Left cardiac atrium (tissue), 4 donors: ENCODE results near the gene AMBRA1. TPM values are rescaled to one million over a fixed set of nuclear protein-coding genes. Genes with fewer than 3 reads are reported as not detected.
A peak's percentile ranks its signal among the peaks of the same experiment; 100 is the strongest.

ENCODE experiments used
- ATAC-seq, 2 donors: fragments of 200-7000 bp; cut with Tn5 transposase; one replicate each; pipeline ENCODE4 v1.9.1; 2020; ENCODE audit warnings: mild to moderate bottlenecking in 2 of 2, moderate library complexity in 2 of 2
- DNase-seq: peaks from one replicate; pipeline ENCODE4 v3.0.0-alpha.2; 2020
- intact Hi-C, 2 donors: fragments of 100-400 bp; cut with DNase I; formaldehyde crosslinking; loops; one replicate each; pipeline versions ENCODE4 v1.14.1 to v1.15.1; 2022 to 2023
- total RNA-seq, 2 donors: library from RNA; stranded (reverse); fragmentation: NEBNext Ultra II Directional; extraction: Animal tissue kit (Norgen Biotek cat#: 25700); gene quantifications; one replicate each; pipeline ENCODE4 v1.2.1, GENCODE V29; 2021
- donor health status: DM: no; HTN: yes; CAD: no.
- donor health status: DM: no; HTN: yes; CAD: no; lungs with severe emphysema.
- donor health status: DM: yes; HTN: yes; CAD: no.
- donor health status: Dilated cardiomyopathy.

The AMBRA1 gene
- total RNA-seq, 2 donors from 2014 or later: 14.9 to 20.1 TPM

DNA sequence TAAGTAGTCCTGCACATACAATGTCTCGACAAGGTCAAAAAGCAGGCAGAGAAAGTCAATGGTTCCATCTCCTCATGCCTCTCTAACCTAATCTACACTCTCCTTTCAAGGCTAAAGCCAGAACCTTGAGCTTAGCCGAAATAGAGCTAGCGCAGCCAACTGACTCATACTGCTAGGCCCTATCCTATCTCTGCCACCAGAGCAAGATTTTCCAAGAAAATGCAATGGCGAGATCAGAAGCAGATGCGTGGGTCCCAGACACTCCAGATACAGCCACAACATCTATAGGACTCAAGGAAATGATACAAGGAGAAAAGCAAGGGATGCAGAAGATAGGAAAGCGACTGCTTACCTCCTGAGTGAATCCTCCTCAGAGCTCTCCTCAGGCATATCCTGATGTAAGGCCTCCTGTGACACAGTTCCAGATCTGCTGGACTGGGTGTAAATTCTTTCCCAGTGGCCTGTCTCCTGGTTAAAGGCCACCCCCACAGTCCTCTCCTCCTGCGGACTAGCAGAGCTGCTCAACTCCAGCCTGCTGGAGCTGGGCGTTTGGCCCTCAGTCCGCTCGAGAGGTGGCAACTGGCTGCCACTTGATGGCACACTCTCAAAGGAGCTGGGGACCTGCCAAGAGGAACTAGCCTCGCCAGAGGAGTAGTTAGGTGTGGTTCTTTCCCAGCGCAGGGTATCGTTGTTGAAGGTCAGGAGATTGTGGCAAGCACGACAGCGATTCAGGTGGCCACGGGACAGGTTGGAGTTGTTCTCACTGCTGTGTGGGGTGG lies 52.0 kb downstream of the AMBRA1 start:
- peak; percentile 40 for DNase-seq
- peak; percentile 53 to 58 for ATAC-seq
- intact Hi-C loops: no loop called here

DNA sequence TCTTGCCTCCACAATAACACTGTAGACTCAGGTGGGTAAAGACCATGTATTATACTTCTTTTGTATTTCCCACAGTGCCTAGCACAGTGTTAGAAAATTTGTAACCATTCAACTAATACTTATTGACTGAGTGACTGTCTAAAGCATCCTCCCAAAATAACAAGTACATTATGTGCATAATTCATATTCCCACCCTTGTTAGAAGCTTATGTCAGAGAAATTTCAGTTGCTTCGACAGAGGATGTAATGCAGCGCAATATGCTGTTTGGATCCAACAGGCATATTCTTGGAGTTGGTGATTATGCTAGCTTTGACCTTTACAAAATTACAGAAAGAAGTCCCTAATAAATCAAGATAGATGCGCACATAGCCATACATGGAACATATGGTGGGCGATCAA lies 53.0 kb downstream of the AMBRA1 start:
- intact Hi-C loops: no loop called here
- DNase-seq (no peak), ATAC-seq (no peak)

DNA sequence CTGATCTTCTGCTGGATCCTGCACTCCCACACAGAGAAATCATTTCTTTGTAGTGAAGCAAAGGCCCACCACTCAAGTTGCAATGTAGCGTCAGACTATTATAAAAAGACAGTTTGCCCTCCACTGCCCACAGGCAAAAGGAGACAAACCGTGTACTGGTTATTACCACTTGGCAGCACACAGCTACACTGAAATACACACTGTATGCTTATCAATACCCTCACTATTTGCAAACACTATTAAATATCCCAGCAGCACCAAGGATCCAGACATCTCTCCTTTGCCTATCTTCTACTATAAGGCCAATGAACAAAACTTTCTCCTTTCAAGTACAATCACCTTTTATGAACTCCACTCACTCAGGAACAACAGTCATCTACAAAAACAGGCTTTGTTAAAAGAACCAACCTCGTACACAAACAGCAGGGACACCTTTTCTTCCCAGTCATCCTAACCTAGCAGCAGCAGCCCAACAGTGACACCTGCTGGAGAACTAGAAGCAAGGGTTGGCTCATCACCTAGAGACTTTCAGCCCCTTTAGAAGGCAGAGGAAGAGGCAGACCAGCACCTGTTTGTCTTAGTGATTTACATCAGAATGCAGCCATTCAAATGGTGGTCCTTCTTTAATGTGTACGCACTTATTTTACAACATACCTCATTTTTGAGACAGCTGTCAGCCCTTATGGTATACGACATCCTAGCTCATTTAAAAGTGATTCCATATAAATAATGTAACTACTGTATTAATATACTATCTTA lies 56.1 kb downstream of the AMBRA1 start:
- peak; percentile 69 to 78 for ATAC-seq
- peak; percentile 58 for DNase-seq
- intact Hi-C loops: loop anchor here (2.0 to 5.0 kb wide), 2 partner anchors 147 to 150 kb away; partner anchors contain the start of gene CHRM4 (in 1 of the 2)

DNA sequence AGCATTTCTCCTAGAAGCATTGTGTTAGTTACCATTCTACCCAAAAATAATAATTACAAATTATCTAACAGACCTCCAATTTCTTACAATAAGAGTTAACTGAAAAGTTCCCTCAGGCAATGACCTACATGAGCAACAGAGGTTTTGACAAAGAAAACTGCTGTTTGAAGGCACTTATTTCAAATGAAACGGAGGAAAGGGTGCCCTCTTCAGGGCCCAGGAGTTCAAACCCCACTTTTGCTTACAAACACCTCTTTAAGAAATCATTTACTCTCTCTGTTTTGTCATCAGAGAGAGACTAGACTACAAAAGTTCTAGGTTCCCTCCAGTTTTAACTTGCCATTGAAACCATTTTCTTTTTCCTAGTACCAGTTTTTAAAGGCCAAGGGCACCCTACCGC lies 56.7 kb downstream of the AMBRA1 start:
- intact Hi-C loops: loop anchor here in 1 of 2 donors (5.0 kb wide), 1 partner anchor 150 kb away; no protein-coding TSS in a partner anchor
- ATAC-seq (no peak), DNase-seq (no peak)

DNA sequence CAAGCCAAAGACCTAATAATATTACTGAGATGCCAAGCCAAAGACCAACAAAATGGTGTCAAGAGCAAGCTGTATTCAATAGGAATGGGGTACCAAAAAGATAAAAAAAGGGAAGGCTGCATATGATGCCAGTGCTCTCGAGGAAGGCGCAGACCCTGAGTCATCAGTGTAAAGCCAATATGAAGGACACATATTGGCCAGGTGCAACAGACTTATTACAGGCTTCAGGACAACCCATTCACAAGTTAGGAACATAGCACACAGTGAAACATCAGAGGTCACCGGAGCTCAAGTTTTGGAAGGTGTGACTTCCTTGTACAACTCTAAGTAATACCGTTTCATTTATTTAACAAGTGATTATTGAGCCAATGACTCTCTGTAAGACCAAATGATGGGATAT lies 58.1 kb downstream of the AMBRA1 start:
- intact Hi-C loops: loop anchor here in 1 of 2 donors (5.0 kb wide), 1 partner anchor 148 kb away; no protein-coding TSS in a partner anchor
- DNase-seq (no peak), ATAC-seq (no peak)

DNA sequence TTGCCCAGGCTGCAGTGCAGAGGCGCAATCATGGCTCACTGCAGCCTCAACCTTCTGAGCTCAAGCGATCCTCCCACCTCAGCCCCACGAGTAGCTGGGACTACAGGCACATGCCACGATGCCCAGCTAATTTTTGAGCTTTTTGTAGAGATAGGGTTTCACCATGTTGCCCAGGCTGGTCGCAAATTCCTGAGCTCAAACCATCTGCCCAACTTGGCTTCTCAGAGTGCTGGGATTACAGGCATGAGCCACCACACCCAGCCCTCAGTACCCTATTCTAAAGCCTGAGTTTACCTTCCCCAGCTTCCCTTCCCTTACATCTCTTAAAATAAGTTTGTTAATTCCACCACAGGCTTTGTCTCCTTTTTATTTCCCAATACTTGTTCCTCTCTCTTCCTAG lies 59.1 kb downstream of the AMBRA1 start:
- intact Hi-C loops: loop anchor here in 1 of 2 donors (5.0 kb wide), 1 partner anchor 147 kb away; no protein-coding TSS in a partner anchor

DNA sequence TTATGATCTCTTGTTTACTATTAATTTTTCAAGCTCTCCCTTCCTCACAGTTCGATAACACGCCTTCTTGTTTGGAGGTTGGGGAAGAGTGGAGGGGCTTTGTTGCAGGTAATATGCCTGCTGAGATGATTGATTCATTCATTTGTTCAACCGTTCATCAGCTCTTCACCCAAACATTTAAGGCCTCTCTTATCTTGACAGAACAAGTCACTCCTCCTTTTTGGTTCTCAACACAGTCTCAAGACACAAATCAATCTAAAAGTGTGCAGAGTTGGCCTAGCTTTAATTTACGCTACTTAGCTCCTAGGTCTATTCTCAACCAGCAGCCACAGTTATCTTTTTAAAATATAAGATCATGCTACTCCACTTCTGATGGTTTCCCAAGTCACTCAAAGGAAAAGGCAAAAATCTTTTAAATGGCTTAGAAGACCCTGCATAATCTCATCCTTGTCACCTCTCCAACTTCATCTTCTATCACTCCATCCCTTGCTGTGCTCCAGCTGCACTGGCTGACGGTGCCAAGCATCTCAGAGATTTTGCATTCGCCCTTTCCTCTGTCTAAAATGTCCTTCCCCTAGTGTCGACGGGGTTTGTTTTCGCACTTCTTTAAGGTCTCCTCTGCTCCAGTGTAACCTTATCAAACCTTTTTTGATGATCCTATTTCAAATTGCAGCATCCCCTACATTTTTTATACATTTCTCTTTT lies 60.3 kb downstream of the AMBRA1 start:
- intact Hi-C loops: no loop called here
- ATAC-seq (no peak), DNase-seq (no peak)

More for the DNA sequence above, 59.1 kb downstream of the AMBRA1 start:
- ATAC-seq: no peak
- no peak for DNase-seq

DNA sequence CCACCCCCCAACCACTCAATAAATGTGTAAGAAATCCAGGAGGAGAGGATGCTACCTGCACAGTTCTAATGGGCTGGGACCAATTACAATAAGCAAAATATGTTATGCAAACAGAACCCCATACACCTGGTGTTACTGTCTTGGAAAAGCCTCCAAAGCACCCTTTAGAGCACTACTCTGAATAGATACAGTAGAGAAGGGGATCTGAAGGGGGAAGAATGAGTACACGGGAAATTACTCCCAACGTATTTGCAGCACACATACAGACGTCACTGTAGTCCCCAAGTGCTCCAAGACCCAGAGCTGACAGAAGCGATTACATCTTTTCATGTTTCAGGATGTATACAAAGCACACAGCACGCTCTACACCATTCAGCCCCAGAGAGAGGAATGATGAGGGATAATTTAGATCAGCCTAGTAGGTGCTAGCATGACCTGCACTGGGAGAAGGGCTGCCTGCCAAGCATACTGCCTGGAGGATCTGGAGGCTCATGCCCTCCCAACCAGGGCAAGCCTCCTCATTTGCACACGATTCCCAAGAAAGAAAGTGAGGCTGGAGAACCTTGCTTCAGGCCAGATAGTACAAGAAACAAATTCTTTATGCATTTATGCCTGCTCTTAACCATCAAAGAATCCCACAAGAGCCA lies 63.8 kb downstream of the AMBRA1 start:
- ATAC-seq (peak in 1 of 2 donors; percentile 37), DNase-seq (no peak)
- intact Hi-C loops: loop anchor here in 1 of 2 donors (5.0 kb wide), 1 partner anchor 38 kb away; no protein-coding TSS in a partner anchor

DNA sequence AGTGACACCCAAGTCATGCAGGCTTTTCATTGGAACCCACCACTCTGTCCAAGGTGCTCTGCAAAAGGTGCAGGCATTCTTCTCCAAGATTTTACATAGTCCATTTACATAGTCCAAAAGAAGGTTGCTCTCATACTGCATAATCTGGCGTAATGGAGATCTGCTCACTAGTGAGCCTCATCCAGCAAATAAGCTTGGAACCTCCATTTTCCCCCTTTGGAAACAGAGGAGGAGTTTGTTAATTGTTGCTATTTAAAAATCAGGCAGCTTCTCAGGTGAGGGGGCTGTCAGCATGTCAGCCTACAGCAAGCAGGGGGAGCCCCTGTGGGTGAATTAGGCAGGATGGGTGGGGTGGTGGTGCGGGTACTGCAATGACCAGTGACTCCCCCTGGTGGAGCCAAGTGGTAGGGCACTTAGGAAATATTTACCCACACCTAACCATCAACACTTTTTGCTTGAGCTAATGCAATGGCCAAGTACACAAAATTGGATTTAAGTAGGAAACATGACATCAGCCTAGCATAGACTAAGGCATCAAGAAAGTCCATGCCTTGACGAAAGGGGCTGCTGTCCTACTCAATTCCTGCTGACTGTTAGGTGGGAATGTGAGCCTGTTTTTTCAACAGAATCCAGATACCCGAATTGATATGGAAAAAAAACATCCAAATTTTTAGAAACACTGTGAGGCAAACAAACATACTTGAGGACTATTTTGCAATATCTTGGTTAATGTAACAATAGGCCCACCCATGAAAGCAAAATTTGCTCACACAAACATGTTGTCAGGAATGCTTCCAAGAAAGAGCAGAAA lies 64.5 kb downstream of the AMBRA1 start:
- ATAC-seq (peak; percentile 83 to 85), DNase-seq (peak; percentile 73)
- intact Hi-C loops: loop anchor here in 1 of 2 donors (5.0 kb wide), 1 partner anchor 37 kb away; no protein-coding TSS in a partner anchor

DNA sequence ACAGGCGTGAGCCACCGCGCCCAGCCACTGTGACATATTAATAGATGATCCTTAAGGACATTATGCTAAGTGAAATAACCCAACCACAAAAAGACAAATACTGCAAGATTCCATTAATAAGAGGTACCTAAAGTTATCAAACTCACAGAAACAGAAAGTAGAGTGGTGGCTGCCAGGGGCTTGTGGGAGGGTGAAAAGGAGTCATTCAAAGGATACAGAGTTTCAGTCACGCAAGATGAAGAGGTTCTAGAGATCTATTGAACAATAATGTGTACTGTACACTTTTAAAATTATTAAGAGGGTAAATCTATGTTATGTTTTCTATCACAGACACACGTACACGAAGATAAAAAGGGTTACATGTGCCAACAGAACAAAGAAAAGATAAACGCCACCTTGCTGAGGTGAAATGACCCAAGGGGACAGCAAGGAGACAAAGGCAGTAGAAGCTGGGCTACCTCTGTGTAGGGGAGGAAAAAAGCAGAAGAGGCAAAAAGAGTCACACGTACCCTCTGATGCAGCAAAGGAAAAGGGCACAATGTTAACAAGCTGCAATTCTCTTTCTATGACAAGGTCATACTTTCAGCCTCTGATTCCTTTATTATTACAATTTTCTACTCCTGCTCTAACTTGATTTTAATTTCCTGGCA lies 65.3 kb downstream of the AMBRA1 start:
- ATAC-seq: no peak
- DNase-seq: no peak
- intact Hi-C loops: loop anchor here in 1 of 2 donors (5.0 kb wide), 1 partner anchor 36 kb away; no protein-coding TSS in a partner anchor

DNA sequence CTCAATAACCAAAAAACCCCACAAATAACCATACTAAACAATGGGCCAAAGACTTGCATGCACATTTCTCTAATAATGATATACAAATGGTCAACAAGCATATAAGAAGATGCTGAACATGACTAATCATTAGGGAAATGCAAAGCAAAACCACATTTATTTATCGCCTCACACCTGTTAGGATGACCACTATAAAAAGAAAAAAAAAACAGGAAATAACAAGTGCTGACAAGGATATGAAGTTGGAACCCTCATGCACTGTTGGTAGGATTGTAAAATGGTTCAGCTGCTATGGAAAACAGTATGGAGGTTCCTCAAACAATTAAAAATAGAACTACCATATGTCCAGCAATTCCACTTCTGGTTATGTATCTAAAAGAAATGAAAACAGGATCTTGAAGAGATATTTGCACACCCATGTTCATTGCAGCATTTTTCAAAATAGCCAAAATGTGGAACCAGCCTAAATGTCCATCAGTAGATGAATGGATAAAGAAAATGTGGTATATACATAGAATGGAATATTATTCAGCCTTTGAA lies 66.2 kb downstream of the AMBRA1 start:
- no peak for ATAC-seq
- no peak for DNase-seq
- intact Hi-C loops: loop anchor here in 1 of 2 donors (5.0 kb wide), 1 partner anchor 35 kb away; no protein-coding TSS in a partner anchor

DNA sequence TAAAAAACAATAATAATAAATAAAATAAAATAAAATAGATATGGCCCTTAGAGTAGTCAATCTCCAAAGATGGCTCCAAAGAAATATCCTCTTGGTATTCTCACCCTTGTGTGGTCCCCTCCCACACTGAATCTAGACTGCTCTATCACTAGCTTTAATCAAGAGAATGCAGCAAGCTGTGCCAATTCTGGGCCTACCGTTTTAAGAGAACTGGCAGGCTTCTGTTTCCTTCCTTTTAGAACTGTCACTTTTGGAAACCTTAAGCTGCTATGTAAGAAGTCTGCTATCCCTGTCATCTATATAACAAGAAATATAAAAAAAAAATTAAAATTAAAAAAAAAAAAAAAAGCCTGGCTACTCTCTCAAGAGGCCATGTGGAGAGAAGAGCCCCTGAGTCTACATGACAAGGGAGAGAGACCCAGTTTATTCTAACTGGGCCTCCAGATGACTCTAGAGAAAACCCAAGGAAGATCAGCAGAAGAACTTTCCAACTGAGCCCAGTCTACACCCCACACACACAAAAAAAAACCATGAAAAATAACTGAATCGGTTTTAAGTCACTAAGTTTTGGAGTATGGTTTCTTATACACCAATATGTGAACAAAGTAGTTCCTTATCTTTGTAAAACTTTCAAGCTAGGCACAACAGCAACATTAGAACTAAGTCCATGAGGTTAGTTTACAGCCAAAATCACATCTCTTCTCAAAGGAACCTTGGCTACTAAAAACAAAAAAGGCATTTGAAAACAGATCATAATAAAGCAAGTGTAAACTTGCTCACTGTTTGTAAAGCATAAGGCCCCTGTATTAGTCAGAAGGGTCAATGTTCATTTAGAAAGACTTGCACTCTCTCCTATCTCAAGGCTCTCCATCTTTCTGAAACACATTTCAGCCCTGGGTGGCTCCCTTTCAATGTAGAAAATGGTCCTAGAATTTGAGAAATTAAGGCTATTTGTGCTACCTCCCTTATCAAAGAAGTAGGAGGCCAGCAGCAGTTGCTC lies 67.3 kb downstream of the AMBRA1 start:
- DNase-seq (no peak), ATAC-seq (no peak)
- intact Hi-C loops: loop anchor here in 1 of 2 donors (5.0 kb wide), 1 partner anchor 34 kb away; no protein-coding TSS in a partner anchor

DNA sequence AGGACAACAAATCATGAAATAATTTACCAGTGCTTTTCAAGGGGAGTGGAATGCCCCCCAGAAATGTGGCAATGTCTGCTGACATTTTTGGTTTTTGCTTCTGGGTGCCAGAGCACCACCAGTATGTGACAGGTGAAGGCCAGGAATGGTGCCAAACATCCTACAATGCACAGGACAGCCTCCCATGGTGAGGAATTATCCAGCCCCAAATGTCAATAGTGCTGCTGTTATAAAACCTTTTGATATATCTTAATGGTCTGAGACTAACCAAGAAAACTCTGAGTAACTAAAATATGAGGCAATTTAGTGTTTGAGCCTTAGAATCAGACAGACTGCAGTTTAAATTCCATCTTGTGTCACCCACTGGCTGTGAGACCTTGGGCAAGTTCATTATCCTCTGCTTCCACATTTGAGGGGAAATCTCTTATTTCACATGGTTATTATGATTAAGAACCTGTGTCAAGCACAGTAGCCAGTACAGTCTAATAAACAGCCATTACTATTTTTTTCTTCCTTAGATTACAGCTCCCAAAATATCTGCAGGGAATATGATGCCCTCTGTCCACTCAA lies 69.5 kb downstream of the AMBRA1 start:
- intact Hi-C loops: no loop called here
- ATAC-seq (no peak), DNase-seq (no peak)

DNA sequence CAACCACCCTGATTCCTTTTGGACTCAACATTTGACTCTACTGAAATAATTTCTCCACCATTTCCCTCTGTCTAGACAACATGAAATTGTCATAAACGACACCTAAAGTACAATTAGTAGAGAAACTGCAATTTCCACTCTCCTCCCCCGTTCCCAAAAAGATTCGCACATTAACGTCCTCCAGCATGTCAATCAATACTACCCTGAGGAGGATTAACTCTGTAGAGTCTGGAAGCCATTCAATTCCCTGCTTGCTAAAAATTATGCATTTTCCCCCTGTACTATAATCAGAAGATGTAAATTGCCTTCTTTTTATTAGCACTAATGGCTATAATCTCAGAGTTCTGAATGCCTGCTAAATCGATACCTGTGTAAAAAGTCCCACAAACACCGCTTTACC lies 70.5 kb downstream of the AMBRA1 start:
- intact Hi-C loops: no loop called here
- DNase-seq (no peak), ATAC-seq (no peak)

DNA sequence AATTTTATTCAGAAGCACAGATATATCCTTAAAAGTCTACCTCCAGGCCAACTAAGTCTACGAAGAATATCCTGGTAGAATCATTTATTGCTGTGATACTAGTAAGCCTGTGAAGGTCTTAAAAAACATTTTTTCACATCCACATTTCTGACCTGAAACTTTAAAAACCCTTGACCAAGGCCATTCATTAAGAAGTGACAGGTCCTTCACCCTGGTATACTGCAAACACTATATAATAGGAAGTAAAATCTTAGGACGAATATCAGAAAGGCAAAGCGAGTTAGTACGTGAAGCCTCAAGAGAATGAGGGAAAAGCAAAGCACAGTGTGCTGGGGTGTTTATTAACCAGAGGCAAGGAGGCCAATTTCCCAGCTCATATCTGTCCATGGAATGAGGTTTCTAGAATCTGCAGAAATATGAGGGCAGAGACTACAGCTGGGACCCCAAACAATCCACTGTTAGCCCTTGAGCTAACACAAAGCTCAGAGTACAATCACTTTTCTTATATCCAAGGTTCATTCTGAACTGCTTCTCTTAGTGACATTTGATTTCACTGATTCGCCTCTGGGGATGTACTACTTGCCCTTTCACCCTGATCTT lies 71.0 kb downstream of the AMBRA1 start:
- ATAC-seq: peak in 1 of 2 donors; percentile 31
- intact Hi-C loops: no loop called here
- DNase-seq: no peak
